Mammary epithelial cell (primary cell): ENCODE data around the gene MRPS18C.
"Not testable (repeated sequence)": the region's sequence is repeated elsewhere in the genome, so short reads cannot be mapped to it uniquely, and the experiment has no call there.

Source experiments
- EZH2 ChIP-seq: IDR thresholded peaks from 2 replicates; pipeline ENCODE4 v1.6.1; 2012; ENCODE audit warnings: low read length, inconsistent platforms, borderline replicate concordance
- TF ChIP-seq, protein P1 (sequence below), 2 donors: IDR thresholded peaks in 1 of 2; conservative IDR thresholded peaks in 1 of 2; 2 replicates each; pipeline ENCODE4 v1.5.1; 2011 to 2012; ENCODE audit warnings: inconsistent platforms in 2 of 2, low read length in 2 of 2, mild to moderate bottlenecking in 2 of 2, control low read depth in 1 of 2, low read depth in 1 of 2; ENCODE audit not compliant: insufficient read depth in 1 of 2; ENCODE audit errors: extremely low read depth in 1 of 2

DNA sequence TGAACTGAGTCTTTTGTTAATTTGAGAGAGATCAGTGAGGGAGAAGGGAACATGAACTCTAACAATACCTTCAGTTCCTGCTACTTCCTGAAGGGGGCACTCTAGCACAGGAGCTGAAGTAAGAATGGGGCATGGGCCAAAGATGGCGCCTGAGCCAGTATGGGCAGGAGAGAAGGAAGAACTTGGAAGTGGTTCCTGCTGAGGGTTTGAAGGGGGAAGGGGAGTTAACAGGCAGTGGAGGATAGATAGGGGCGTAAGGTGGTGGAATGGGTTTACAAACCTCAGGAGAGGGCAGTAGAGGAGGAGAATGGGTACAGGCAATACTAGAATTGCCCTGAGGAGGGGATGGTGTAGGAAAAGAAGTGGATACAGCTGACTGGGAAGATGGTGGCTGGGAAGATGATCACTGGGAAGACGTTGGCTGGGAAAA is 53.3 kb downstream of the MRPS18C start:
- TF ChIP-seq, protein P1, sequence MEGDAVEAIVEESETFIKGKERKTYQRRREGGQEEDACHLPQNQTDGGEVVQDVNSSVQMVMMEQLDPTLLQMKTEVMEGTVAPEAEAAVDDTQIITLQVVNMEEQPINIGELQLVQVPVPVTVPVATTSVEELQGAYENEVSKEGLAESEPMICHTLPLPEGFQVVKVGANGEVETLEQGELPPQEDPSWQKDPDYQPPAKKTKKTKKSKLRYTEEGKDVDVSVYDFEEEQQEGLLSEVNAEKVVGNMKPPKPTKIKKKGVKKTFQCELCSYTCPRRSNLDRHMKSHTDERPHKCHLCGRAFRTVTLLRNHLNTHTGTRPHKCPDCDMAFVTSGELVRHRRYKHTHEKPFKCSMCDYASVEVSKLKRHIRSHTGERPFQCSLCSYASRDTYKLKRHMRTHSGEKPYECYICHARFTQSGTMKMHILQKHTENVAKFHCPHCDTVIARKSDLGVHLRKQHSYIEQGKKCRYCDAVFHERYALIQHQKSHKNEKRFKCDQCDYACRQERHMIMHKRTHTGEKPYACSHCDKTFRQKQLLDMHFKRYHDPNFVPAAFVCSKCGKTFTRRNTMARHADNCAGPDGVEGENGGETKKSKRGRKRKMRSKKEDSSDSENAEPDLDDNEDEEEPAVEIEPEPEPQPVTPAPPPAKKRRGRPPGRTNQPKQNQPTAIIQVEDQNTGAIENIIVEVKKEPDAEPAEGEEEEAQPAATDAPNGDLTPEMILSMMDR (conservative IDR thresholded peaks at IDR 0.05 in 1 of 2, IDR thresholded peaks at IDR 0.05 in 1 of 2; ENCODE audit: extremely low read depth in 1 of 2, insufficient read depth in 1 of 2, low read depth in 1 of 2, low read length in 2 of 2) = peak; percentile 64 to 72
- not testable (repeated sequence) for TF ChIP-seq EZH2
